ENCODE measurements around the gene DNAH10. TPM values are rescaled to one million over a fixed set of nuclear protein-coding genes. Genes with fewer than 3 reads are reported as not detected.

Gene DNAH10
- total and polyA plus RNA-seq, 2 of the 13 experiments (the other 11 are each of a cell fraction or from before 2014, with no cell fraction given), result 0.01 to 0.02 TPM

DNA sequence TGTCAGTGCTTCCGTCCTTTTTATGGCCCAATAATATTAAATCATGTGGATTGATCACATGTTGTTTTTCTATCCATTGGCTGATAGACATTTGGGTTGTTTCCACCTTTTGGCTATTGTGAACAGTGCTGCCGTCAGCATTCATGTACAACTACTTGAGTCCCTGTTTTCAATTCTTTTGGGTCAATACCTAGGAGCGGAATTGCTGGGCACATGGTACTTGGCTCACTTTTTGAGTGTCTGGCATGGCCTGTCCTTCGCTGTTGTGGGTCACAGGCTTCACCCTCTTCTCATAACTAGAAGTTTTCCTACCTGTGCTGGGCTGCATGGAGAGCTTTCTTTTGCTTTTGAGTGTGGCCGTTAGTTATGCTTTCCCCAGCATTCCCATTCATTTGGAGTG is 72.7 kb downstream of the DNAH10 start:
- no peaks in the 10 kb centered on the region for H3K36me3 ChIP-seq (replicated peaks in 1 of 2; ENCODE audit: control insufficient read depth in 1 of 2, insufficient read depth in 2 of 2, low read length in 2 of 2)

More for the DNA sequence above, 72.7 kb downstream of the DNAH10 start:
- H3K27ac ChIP-seq (ENCODE audit: extremely low read length, insufficient read depth, low read length), result no peak overlapping the region
- DNase-seq (ENCODE audit: low spot score) (no peak), ATAC-seq (no peak), FAIRE-seq (no peak)
- no peak for TF ChIP-seq ZNF775 (CRISPR knock-in tag; IDR thresholded peaks at IDR 0.05; ENCODE audit: borderline replicate concordance)
- TF ChIP-seq KLF13 (CRISPR knock-in tag; IDR thresholded peaks at IDR 0.05), result no peak
- no peak for TF ChIP-seq GMEB2 (CRISPR knock-in tag; IDR thresholded peaks at IDR 0.05; ENCODE audit: low read depth)
- no peak for TF ChIP-seq ZNF652 (CRISPR knock-in tag; IDR thresholded peaks at IDR 0.05; ENCODE audit: borderline replicate concordance, low read depth)
- no peak for TF ChIP-seq NR2C2 (CRISPR knock-in tag; IDR thresholded peaks at IDR 0.05; ENCODE audit: borderline replicate concordance)
- TF ChIP-seq ZNF263 (CRISPR knock-in tag; IDR thresholded peaks at IDR 0.05), result no peak
- no peak for TF ChIP-seq HDAC6 (IDR thresholded peaks at IDR 0.05; ENCODE audit: low read depth, low read length)
- no peak for TF ChIP-seq TBL1XR1 (IDR thresholded peaks at IDR 0.05; ENCODE audit: borderline replicate concordance, low read length, partially characterized antibody)
- TF ChIP-seq MYNN (CRISPR knock-in tag; IDR thresholded peaks at IDR 0.05; ENCODE audit: low read depth), result no peak
- no peak for TF ChIP-seq IRX3 (CRISPR knock-in tag; IDR thresholded peaks at IDR 0.05; ENCODE audit: borderline replicate concordance, low read depth)
- TF ChIP-seq, protein P1, sequence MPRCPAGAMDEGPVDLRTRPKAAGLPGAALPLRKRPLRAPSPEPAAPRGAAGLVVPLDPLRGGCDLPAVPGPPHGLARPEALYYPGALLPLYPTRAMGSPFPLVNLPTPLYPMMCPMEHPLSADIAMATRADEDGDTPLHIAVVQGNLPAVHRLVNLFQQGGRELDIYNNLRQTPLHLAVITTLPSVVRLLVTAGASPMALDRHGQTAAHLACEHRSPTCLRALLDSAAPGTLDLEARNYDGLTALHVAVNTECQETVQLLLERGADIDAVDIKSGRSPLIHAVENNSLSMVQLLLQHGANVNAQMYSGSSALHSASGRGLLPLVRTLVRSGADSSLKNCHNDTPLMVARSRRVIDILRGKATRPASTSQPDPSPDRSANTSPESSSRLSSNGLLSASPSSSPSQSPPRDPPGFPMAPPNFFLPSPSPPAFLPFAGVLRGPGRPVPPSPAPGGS (CRISPR knock-in tag; IDR thresholded peaks at IDR 0.05), result no peak
- TF ChIP-seq NR2F1 (CRISPR knock-in tag; IDR thresholded peaks at IDR 0.05), result no peak
- no peak for TF ChIP-seq MYC (CRISPR knock-in tag; IDR thresholded peaks at IDR 0.05; ENCODE audit: borderline replicate concordance)
- TF ChIP-seq, protein P2, sequence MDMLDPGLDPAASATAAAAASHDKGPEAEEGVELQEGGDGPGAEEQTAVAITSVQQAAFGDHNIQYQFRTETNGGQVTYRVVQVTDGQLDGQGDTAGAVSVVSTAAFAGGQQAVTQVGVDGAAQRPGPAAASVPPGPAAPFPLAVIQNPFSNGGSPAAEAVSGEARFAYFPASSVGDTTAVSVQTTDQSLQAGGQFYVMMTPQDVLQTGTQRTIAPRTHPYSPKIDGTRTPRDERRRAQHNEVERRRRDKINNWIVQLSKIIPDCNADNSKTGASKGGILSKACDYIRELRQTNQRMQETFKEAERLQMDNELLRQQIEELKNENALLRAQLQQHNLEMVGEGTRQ (IDR thresholded peaks at IDR 0.05; ENCODE audit: low read depth, low read length), result no peak
- TF ChIP-seq, protein P2 (CRISPR knock-in tag; IDR thresholded peaks at IDR 0.05; ENCODE audit: borderline replicate concordance), result no peak
- no peaks in the 10 kb centered on the region for H3K79me2 ChIP-seq (ENCODE audit: insufficient read depth, low read length)
- no peak overlapping the region for H3K4me3 ChIP-seq (replicated peaks in 1 of 3; ENCODE audit: insufficient read depth in 1 of 3, low read depth in 2 of 3, low read length in 3 of 3)
- intact Hi-C loops (cut with micrococcal nuclease; ENCODE audit: unreplicated experiment), result no loop called here
- no TSS peak for BruUV-seq (replicated peaks)
- H3K4me2 ChIP-seq (ENCODE audit: low read depth, low read length), result no peak overlapping the region
- no peaks in the 10 kb centered on the region for H3K9me3 ChIP-seq (ENCODE audit: low read length)
- peaks cover 17% of the 10 kb centered on the region for H3K4me1 ChIP-seq (ENCODE audit: insufficient read depth, low read length)
- 25% methylated on average over 5 of the region's 5 CpGs for WGBS (ENCODE audit: low lambda C conversion rate)
- no peaks in the 10 kb centered on the region for H4K20me1 ChIP-seq (ENCODE audit: insufficient read depth, low read length)
- no peaks in the 10 kb centered on the region for H3K27me3 ChIP-seq (ENCODE audit: control insufficient read depth in 1 of 2, insufficient read depth in 2 of 2, low read length in 2 of 2)
- in situ Hi-C loops (cut with HindIII; ENCODE audit: extremely low pct_ligation_motif_present, low pct_unique_long_range_greater_than_20kb), result no loop called here
- H3K9ac ChIP-seq (ENCODE audit: insufficient read depth, low read depth, low read length), result no peak overlapping the region
- CTCF ChIA-PET (ENCODE audit: low intra/inter-chr PET ratio, low total read pairs), result no interaction called here
- no peak overlapping the region for H2AFZ ChIP-seq (ENCODE audit: low read length)
- POLR2A ChIA-PET, result no interaction called here
